Measurements from ENCODE around the gene DOCK6. TPM values are rescaled to one million over a fixed set of nuclear protein-coding genes. Genes with fewer than 3 reads are reported as not detected.

The DOCK6 gene
- total RNA-seq, 1 experiment from 2014 or later: 33.0 TPM

DNA sequence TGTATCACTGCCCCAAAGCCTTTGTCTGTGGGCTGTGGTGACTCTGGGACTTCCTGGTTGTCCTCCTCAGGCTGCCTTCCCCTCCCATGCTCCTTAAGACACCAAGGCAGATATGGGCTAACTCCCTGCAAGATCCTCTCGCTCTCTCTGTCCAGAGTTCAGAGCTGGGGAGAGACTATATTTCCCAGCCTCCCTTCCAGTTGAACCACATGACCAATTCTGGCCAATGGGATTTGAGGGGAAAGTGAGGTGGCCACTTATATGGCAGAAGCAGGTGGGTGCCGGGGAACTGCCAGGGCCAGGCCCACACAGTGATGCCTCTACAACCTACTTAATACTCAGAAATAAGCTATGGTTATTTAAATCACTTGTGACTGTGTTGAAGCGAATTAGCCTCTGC, 39.1 kb downstream of the DOCK6 start:
- no peak for DNase-seq (ENCODE audit: low read depth)

DNA sequence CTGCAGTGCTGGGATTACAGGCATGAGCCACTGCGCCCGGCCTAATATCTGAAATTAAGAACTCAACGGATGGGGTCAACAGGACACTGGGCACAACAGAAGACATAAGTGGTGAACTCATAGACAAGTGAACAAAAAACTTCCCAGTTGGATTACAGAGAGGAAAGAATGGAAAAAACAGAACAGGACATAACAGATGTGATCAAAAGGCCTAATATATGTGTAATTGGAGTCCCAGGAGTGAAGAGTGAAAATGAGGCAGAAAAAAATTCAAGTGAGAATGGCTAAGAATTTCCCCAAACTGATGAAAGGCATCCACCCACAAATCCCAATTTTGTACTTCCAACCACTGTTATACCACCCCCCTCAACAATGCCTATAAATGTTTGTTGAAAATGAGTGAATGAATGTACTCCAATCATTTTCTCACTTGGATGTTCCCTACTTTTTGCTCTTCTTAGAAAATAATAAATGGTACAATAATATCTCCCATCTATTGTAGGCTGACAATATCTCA, 41.2 kb downstream of the DOCK6 start:
- DNase-seq (ENCODE audit: low read depth): no peak

DNA sequence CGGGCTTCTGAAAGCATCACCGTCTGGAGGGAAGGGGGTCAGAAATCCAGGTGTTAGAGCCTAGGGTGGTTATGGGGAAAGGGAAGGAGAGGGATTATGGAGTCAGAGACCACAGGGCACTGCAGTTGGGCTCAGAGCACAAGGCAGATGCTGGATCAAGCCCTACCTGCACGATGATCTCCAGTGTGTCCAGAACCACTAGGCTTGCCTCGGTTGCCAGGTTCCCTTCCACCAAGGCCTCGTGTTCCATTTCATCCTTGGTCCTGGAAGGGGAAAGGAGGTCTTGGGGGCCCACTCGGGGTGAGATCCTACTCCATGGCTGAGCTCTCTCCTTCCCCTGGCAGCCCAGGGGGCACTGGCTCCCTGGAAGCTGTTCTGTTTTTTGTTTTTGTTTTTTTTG, 47.9 kb downstream of the DOCK6 start:
- no peak for DNase-seq (ENCODE audit: low read depth)

DNA sequence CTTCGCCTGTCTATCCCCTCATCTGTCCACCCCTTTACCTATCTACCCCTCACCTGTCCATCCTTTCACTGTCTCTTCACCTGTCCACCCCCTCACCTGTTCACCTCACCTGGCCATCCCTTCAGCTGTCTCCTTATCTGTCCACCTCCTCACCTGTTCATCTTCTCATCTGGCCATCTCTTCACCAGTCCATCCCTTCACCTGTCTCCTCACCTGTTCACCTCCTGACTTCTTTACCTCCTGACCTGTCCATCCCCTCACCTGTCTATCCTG, 51.7 kb downstream of the DOCK6 start:
- DNase-seq (ENCODE audit: low read depth): no peak

DNA sequence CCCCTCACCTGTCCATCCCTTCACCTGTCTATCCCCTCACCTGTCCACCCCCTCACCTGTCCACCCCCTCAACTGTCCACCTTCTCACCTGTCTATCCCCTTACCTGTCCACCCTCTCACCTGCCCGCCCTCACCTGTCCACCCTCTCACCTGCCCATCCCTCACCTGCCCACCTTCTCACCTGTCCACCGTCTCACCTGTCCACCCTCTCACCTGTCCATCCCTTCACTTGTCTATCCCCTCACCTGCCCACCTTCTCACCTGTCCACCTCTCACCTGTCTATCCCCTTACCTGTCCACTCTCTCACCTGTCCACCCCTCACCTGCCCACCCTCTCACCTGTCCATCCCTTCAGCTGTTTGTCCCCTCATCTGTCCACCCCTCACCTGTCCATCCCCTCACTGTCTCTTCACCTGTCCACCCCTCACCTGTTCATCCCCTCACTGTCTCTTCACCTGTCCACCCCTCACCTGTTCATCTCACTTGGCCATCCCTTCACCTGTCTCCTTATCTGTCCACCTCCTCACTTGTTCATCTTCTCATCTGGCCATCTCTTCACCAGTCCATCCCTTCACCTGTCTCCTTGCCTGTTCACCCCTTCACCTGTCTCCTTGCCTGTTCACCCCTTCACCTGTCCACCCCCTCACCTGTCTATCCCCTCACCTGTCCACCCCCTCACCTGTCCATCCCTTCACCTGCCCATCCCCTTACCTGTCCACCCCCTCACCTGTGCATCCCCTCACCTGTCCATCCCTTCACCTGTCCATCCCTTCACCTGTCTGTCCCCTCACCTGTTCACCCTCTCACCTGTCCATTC, 52.3 kb downstream of the DOCK6 start:
- DNase-seq (ENCODE audit: low read depth): no peak

DNA sequence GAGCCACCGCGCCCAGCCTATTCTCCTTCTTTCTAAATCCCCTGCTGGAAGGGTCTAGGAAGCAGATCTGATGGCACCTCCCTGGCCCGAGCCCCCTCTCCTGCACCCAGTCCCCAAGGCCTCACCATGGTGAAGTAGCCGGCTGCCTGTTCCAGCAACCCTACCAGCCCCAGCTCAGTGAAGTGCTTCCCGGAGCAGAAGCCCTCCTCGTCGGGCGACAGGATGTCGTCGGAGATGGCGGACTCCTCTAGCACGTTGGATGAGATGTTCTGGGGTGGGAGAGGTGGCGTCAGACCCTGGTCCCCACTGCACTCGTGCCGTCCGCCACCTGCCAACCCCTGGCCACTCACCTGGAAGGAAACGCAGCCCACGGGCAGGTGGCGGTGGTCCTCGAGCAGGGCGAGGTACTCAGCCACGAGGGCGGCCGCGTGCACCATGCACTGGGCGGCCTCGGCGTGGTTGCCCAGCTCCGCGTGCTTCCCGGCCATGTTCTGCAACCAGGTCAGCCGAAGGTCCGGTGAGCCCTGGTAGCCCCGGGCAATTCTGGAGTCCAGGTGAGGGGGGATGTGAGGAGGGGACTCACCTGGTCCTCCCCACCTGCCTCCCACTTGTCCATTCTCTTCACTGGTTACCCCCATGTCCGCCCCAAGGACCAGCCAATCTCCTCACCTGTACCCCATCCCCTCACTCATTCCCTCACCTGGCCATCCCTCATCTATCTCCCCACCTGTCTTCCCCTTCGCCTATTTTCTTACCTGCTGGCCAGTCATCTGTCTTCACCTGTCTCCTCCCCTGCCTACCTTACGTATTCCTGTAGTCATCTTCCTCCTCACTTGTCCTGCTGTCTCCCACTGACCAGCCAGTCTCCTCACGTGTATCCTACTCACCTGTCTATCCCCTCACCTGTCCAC, 53.5 kb downstream of the DOCK6 start:
- DNase-seq (ENCODE audit: low read depth): no peak

DNA sequence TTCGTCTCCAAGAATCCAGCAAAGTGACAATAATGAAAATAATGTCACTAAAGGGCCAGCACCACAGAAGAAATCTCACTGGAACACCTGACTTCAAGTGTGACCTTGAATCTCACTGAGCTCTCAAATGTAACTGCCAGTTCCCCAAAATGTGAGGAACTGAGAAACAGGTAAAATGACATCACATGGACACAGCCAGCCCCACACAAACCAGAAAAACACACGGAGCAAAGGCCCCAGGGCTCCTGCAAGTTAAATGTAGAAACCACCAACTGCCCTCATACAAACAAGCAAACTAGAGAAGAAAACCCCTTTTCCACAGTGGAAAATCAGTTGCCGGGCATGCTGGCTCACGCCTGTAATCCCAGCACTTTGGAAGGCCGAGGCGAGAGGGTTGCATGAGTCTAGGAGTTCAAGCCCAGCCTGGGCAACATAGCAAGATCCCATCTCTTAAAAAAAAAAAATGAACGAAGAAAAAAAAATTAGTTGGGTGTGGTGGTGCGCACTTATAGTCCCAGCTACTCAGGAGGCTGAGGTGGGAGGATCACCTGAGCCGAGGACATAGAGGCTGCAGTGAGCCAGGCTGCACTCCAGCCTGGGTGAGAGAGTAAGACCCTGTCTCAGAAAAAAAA, 56.3 kb downstream of the DOCK6 start:
- no peak for DNase-seq (ENCODE audit: low read depth)

DNA sequence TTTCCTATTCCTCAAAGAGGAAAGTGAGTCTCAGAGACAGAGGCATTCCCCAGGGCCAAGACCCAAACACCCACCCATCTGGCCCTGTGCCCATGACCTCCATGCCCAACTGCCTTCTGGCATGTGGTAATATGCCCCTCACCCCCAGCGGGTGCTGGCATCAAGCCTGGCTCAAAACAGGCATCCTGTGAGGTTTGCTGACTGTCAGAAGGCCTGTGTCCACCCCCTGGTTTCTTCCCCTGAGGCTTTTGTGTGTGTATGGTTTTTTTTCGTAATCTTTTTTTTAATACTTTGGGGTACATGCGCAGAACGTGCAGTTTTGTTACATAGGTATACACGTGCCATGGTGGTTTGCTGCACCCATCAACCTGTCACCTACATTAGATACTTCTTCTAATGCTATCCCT, 57.4 kb downstream of the DOCK6 start:
- DNase-seq (ENCODE audit: low read depth): peak; percentile 68

DNA sequence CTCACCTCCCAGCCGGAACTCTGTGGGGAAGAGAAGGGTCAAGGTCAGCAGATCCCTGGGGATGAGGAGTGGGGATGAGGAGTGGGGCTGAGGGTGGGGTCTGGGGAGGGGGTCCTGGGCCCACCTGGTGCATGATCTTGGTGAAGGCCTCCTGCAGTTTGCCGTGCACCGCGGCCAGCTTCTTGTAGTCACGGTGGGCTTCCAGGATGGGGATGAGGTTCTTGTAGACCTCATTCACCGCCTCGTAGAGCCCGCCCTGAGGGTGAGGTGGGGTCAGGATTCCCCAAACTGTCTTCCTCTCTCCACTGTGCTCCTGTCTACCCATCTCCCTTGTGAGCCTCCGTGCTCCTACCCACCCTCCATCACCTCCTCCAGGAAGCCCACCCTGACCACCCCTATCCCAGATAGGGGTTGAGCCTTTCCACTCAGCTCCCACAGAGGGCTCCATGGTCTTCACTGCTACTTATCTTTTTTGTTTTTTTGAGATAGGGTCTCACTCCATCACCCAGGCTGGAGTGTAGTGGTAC, 58.2 kb downstream of the DOCK6 start:
- no peak for DNase-seq (ENCODE audit: low read depth)

DNA sequence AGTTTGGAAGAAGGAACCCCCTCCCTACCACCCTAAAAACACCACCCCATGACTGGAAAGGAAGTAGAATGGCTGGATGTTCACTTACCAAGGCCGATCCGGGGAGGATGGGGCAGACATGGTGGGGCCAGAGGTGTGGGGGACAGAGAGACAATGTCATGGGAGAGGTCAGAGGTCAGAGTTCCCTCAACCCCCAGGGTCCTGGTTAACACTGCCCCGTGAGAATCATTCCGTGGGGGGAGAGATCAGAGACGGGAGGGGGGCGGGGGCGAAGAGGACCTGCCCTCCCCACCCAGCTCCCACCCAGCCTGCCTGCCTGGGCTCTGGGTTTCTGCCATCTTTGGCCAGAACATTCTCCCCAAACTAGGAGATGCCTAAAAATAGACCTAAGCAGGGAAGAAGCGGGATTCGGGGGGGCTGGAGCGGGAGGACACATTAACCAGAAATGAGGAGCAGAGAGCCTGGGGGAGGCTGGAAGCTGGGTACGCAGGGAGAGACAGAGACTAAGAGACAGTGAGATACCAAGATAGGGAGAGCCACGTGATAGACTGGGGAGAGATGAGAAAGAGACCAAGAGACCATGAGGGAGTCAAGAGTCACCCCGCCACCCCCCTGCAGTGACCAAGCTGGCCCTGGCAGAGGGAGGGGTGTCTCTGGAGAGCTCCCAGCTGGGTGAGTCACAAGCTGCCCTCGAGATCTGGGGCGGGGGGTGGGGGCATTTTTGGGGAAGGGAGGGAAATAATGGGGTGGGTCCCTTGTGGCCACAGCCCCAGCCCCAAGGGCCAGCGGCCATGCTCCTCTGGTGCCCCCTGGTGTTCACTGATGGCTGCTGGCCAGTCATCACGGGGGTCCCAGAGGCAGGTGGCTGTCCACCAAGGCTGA, 58.9 kb downstream of the DOCK6 start:
- DNase-seq (ENCODE audit: low read depth): peak; percentile 92

DNA sequence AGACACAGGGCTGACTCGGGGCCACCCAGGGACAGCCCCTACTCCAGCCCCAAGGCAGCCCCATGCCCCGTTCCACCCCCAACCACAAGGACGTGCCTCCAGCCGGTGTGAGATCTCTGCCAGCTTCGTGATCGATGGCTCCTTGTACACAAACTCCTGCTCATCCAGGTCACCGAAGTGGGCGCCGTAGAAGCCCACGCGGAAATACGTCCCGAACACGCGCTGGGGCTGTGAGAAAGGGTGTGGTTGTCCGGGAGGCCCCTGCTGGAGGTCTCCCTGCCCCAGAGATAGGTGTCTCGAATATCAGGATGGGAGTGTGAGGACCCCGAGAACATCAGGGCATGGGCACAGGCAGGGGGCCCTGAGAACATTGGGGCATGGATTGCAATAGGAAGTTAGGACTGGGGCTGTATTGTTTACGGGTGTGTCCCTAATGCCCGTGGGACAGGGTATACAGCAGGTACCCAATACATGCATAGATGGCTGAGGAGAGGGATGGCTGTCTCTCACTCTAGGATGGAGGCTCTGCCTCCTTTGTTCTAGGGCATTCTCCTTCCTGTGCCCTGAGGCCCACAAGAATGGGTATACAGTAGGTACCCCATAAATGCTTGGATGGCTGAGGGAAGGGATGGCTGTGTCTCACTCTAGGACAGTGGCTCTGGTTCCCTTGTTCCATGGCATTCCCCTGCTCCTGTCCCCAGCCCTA, 59.7 kb downstream of the DOCK6 start:
- DNase-seq (ENCODE audit: low read depth): no peak

DNA sequence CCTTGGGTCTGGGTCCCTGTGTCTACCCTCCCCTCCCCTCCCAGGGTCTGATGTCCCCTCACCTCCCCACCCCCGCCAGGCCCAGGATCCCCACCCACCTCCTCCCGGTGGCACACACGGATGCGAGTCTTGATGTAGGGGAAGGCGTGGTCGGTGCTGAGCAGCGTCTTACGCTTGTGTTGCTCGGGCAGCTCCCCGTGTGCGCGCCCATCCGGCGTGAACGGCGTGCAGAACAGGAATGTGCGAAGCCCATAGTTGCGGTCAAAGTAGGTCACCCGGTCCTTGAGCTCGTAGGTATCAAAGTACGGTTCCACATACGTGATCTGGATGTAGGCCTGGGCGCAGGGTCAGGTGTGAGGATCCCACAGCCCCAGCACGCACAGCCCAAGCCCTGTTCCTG, 60.5 kb downstream of the DOCK6 start:
- DNase-seq (ENCODE audit: low read depth): no peak

DNA sequence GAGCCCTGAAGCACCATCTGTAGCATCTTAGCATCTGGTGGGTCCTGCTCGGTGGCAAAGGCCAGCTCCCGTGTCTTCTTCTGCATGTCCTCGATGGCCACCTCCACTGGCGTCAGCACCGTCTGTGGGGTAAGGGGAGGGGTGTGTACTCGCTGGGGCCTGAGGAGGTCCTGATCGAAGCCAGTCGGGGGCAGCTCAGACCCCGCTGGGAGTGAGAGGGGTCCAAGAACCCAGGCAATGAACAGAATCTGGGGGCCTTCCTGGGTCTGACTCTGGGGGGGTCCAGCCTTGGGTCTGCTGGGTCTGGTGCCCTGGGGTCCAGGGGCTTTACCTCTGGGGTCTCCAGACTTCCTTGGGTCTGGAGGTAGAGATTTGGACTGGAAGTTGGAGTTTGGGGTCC, 61.4 kb downstream of the DOCK6 start:
- no peak for DNase-seq (ENCODE audit: low read depth)

DNA sequence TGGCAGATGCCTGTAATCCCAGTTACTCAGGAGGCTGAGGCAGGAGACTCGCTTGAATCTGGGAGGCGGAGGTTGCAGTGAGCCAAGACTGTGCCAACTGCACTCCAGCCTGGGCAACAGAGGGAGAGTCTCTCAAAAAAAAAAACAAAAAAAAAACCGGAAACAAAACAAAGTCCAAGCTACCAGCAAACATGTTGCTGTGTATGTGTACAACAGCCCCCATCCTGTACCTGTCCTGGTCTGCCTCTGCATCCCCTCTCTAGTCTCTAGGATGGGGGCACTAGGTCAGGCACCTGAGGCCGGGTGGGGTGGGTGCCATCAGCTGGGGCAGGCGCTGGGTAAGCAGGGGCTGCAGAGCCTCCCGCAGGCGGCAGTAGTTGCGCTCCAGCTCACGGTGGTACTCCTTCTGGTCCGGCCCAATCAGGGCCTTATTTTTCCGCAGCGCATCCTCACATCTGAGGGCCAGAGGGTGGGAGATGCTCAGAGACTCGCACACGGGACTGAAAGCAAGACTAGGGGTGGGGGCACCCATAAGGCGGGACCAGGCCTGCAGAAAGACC, 62.2 kb downstream of the DOCK6 start:
- no peak for DNase-seq (ENCODE audit: low read depth)

DNA sequence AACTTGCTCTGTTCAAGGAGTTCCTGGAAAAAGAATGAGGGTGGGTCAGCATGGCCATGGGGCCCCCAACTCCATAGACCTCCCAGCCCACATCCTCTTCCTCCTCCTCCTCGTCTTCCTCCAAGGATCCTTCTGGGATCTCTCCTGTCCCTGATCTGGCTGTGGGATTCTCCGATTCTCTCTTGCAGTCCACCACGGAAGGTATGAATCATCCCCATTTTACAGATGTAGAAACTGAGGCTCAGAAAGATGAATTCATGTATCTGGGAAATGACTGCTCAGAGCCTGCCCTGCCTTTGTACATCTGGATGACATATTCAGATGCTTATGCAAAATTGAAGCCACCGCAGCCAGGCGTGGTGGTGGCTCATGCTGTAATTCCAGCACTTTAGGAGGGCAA, 62.8 kb downstream of the DOCK6 start:
- no peak for DNase-seq (ENCODE audit: low read depth)

DNA sequence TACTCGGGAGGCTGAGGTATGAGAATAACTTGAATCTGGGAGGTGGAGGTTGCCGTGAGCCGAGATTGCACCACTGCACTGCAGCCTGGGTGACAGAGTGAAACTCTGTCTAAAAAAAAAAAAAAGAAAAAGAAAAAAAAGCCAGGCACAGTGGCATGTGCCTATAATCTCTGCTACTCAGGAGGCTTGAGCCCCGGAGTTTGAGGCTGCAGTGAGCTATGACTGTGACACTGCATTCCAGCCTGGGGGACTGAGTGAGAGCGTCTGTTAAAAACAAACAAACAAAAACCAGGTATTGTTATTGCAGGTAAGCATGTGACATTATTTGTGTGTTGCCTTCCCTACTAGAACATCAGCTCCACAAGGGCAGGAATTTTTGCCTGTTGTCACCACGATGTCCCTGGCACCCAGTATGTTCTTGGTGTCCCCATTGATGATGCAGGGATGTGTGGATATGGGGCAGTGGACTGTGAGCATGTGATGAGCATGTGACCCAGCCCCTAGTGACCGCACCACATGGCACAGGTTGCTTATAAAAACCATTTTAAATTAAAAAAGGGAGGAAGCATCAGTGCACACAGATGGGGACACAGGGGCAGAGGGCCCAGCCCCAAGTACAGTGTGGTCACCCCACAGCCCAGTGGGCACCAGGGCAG, 63.4 kb downstream of the DOCK6 start:
- no peak for DNase-seq (ENCODE audit: low read depth)

DNA sequence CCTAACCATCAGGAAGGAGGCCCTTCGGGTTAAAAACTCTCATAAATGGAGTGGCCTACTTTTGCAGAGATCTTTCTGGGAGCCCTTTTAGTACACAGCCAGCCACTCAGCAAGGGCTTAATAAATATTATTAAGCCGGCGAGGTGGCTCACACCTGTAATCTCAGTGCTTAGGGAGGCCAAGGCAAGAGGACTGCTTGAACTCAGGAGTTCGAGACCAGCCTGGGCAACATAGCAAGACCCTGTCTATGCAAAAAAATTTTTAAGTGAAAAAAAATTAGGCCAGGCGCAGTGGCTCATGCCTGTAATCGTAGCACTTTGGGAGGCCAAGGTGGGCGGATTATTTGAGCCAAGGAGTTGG, 64.2 kb downstream of the DOCK6 start:
- no peak for DNase-seq (ENCODE audit: low read depth)

DNA sequence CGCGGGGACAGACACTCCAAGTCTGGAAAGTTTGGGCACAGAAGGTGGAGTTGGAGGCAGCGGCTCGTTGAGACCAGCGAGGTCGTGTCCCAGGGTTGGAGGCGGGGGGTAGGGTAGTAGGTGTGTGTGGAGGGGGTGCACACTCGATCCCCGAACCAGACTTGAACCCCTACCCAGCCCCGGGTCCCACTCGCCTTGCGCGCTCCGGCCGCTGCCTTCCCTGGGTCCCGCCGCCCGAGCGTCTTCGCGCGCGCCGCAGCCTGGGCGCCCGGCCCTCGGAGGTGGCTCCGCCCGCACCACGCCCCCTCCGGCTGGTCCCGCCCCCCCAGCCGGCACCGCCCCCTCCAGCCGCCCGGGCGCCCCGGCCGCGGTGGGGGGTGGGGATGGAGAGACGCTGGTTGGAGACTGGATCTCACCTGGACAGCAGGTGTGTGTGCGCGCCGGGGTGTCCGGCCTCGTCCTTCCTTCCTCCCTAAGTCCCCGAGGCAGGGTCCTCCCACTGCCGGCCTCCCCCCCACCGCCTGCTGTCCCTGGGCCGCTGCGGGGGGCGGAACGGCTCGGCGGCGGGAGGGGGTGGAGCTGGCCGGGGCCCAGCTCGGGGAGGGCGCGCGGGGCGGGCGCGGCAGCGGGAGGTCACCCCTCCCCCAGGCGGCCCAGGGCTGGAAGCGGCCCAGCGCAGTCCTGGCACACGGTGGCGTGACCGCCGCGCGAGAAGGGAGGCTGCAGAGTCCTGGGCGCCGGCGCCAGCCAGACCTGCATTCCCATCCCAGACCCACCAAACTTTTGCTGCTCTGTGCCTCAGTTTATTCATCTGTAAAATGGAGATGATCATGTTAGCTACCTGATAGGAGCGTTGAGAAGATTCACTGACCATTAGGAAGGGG, 64.8 kb downstream of the DOCK6 start, which contains the start of gene KANK2:
KANK2 (minus strand) TSS at position 255 of the 884 bp plus-strand sequence. CDS start 3,034 bp downstream, outside the sequence.
- DNase-seq (ENCODE audit: low read depth): peak; percentile 69
